Loucy (cell line): ENCODE results near the gene IL23R.
"Not testable (repeated sequence)": the region's sequence is repeated elsewhere in the genome, so short reads cannot be mapped to it uniquely, and the experiment has no call there.

Source experiments
- H2AFZ ChIP-seq: fragments of 200-600 bp; sonication (generic); 2 replicates; pipeline ENCODE4 v1.6.0; 2016; ENCODE audit warnings: antibody characterized with exemption, mild to moderate bottlenecking, low read length, moderate library complexity
- H3F3A ChIP-seq: fragments of 200-600 bp; 2 replicates; pipeline ENCODE4 v1.6.0; 2016; ENCODE audit warnings: antibody characterized with exemption, low read depth, mild to moderate bottlenecking
- H3K27me3 ChIP-seq: fragments of 200-600 bp; sonication (generic); 2 replicates; pipeline ENCODE4 v1.6.1; 2014; ENCODE audit warnings: low read length, mild to moderate bottlenecking; ENCODE audit not compliant: insufficient read depth, poor library complexity, severe bottlenecking
- H3K36me3 ChIP-seq: fragments of 200-600 bp; sonication (generic); 2 replicates; pipeline ENCODE4 v1.6.1; 2016; ENCODE audit warnings: low read length; ENCODE audit not compliant: insufficient read depth
- H3K4me1 ChIP-seq: fragments of 200-600 bp; sonication (generic); 2 replicates; pipeline ENCODE4 v1.5.1; 2014; ENCODE audit warnings: low read length, mild to moderate bottlenecking; ENCODE audit not compliant: insufficient read depth, poor library complexity, severe bottlenecking
- H3K4me2 ChIP-seq: fragments of 200-600 bp; sonication (generic); 2 replicates; pipeline ENCODE4 v1.6.0; 2014; ENCODE audit warnings: antibody characterized with exemption, low read length, low read depth, mild to moderate bottlenecking; ENCODE audit not compliant: poor library complexity, severe bottlenecking
- H3K4me3 ChIP-seq: fragments of 200-600 bp; sonication (generic); 2 replicates; pipeline ENCODE4 v1.5.1; 2014; ENCODE audit warnings: low read length, mild to moderate bottlenecking, mixed read lengths; ENCODE audit not compliant: poor library complexity, severe bottlenecking
- H3K79me2 ChIP-seq: fragments of 200-600 bp; sonication (generic); 2 replicates; pipeline ENCODE4 v1.6.1; 2014; ENCODE audit warnings: low read length; ENCODE audit not compliant: insufficient read depth
- H3K9ac ChIP-seq: fragments of 200-600 bp; sonication (generic); 2 replicates; pipeline ENCODE4 v1.6.0; 2014; ENCODE audit warnings: mild to moderate bottlenecking, low read depth, low read length, moderate library complexity; ENCODE audit not compliant: poor library complexity, severe bottlenecking
- H3K9me2 ChIP-seq: fragments of 200-600 bp; sonication (generic); replicated peaks from 2 replicates; pipeline ENCODE4 v1.6.1; 2016; ENCODE audit warnings: low read depth, low read length, mixed read lengths
- H3K9me3 ChIP-seq: fragments of 200-600 bp; sonication (generic); 2 replicates; pipeline ENCODE4 v1.6.1; 2014; ENCODE audit warnings: mild to moderate bottlenecking, antibody characterized with exemption, low read length, low read depth; ENCODE audit not compliant: insufficient read depth
- H4K20me1 ChIP-seq: fragments of 200-600 bp; sonication (generic); 2 replicates; pipeline ENCODE4 v1.6.0; 2014; ENCODE audit warnings: antibody characterized with exemption, low read length, mild to moderate bottlenecking; ENCODE audit not compliant: insufficient read depth, poor library complexity, severe bottlenecking
- EZH2phosphoT487 ChIP-seq: fragments of 200-600 bp; IDR thresholded peaks from 2 replicates; pipeline ENCODE4 v1.6.1; 2018; ENCODE audit warnings: antibody characterized with exemption, mild to moderate bottlenecking, moderate library complexity, borderline replicate concordance
- TF ChIP-seq, protein P1 (sequence below): fragments of 200-600 bp; sonication (generic); conservative IDR thresholded peaks from 2 replicates; pipeline ENCODE4 v1.5.1; 2014; ENCODE audit warnings: mild to moderate bottlenecking, antibody characterized with exemption, low read length

Gene IL23R

DNA sequence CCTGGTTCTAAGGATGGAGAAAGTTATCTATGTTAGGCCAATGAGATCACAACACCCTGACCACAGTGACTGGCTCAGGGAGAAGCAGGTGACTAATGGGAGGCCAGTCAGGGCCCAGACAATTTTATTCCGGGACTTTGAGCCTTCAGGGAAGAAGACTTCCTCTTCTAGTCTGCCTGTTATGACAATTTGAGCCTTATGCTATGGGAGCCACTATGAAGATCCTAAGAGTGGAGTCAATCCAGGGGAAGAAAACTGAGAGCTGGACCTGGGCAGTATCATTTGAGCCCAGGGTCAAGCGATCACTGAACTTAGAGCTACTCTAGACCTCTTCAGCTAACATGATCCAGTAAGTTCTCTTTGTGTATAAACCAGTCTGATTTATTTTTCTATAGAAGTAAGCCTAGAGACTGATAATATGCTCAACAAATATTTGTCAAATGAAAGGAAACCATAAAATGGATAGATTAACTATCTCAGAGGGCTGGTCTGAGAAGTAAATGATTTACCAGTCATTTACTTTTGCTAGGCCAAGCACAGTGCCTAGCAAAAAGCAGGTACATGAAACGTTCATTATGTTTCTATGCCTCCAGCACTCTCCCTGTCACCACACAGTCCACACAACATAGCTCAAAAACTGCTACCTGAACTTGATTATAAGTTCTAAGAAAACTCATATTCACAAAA, 27.3 kb upstream of the IL23R start:
- Histone ChIP-seq H3K9me2 (no peaks in the 10 kb centered on the region), H2AFZ (no peak overlapping the region), H3K27me3 (no peaks in the 10 kb centered on the region), H3K4me1 (no peaks in the 10 kb centered on the region), H3K9ac (no peak overlapping the region), H3K36me3 (no peaks in the 10 kb centered on the region), H4K20me1 (no peaks in the 10 kb centered on the region), H3F3A (no peaks in the 10 kb centered on the region), H3K9me3 (no peaks in the 10 kb centered on the region), H3K4me3 (no peak overlapping the region), H3K4me2 (no peak overlapping the region), H3K79me2 (no peaks in the 10 kb centered on the region)
- TF ChIP-seq, protein P1, sequence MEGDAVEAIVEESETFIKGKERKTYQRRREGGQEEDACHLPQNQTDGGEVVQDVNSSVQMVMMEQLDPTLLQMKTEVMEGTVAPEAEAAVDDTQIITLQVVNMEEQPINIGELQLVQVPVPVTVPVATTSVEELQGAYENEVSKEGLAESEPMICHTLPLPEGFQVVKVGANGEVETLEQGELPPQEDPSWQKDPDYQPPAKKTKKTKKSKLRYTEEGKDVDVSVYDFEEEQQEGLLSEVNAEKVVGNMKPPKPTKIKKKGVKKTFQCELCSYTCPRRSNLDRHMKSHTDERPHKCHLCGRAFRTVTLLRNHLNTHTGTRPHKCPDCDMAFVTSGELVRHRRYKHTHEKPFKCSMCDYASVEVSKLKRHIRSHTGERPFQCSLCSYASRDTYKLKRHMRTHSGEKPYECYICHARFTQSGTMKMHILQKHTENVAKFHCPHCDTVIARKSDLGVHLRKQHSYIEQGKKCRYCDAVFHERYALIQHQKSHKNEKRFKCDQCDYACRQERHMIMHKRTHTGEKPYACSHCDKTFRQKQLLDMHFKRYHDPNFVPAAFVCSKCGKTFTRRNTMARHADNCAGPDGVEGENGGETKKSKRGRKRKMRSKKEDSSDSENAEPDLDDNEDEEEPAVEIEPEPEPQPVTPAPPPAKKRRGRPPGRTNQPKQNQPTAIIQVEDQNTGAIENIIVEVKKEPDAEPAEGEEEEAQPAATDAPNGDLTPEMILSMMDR: no peak
- TF ChIP-seq EZH2phosphoT487: no peak

DNA sequence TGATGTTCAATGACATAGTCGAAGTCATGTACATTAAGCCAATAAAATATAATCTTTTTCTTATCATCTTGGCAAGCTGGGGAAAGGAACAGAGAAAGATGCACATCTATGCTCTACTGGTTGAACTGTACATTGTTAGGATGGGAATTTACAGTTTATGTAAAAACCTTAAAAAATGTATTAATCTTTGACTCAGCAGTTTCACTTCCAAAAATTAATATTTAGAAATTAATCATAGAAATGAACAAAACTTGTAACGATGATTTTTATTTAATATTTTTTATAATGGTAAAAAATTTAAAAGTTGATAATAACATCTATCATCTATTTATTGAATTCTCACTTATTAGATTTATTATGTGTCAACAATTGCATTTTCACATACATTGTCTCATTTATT, 25.8 kb upstream of the IL23R start:
- H4K20me1 ChIP-seq: no peaks in the 10 kb centered on the region
- H3K4me3 ChIP-seq: no peak overlapping the region
- H3K9me3 ChIP-seq: no peaks in the 10 kb centered on the region

DNA sequence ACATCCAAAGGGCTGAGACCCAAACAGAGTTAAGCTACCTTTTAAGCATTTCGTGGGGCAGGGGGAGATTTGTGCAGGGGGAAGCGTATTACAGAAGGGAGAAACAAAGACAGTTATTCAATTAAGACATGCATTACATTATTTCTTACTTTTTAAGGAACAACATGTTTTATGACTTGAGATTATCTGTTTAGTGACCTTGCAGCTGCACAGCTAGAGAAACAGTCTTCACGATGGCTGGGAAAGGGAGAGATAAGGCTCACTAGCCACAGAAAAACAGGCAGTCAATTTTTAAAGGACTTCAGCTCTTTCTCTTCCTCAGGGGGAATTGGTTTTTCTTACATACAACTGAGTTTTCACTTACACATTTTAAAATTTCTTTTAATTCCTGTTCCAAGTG, 24.4 kb upstream of the IL23R start:
- not testable (repeated sequence) for H3K4me3 ChIP-seq, H3K36me3 ChIP-seq, H3K4me2 ChIP-seq, H3K4me1 ChIP-seq, H3K9me2 ChIP-seq, H4K20me1 ChIP-seq, H3K9me3 ChIP-seq, H3F3A ChIP-seq, H2AFZ ChIP-seq, H3K27me3 ChIP-seq, H3K79me2 ChIP-seq, H3K9ac ChIP-seq

More for the DNA sequence above, 25.8 kb upstream of the IL23R start:
- Histone ChIP-seq H3F3A (no peaks in the 10 kb centered on the region), H3K9me2 (no peaks in the 10 kb centered on the region), H3K79me2 (no peaks in the 10 kb centered on the region), H3K9ac (no peak overlapping the region), H3K4me1 (no peaks in the 10 kb centered on the region), H3K36me3 (no peaks in the 10 kb centered on the region), H3K27me3 (no peaks in the 10 kb centered on the region), H3K4me2 (no peak overlapping the region), H2AFZ (no peak overlapping the region)
- TF ChIP-seq EZH2phosphoT487: no peak
- TF ChIP-seq, protein P1: no peak

DNA sequence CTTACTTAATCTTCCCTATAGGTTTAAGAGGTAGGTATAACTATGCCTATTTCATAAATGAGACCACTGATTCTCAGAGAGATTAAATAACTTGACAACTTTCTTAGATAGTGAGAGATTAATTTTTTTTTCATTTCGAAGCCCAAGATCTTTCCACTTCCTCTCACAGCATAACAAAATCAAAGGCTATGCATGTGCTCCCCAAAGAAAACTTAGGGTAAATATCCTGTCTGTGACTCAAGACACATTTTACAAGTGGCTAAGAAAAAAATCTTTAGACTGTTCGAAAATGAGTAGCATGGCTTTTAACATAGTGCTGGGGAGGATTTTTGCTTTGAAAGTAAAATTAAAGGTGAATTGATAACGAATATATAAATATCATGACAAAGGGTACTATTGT, 23.3 kb upstream of the IL23R start:
- TF ChIP-seq, protein P1: no peak
- TF ChIP-seq EZH2phosphoT487: no peak
- Histone ChIP-seq H3K9me2 (no peaks in the 10 kb centered on the region), H3K4me3 (no peak overlapping the region), H3K4me2 (no peak overlapping the region), H2AFZ (peak overlapping the region; percentile 5; the same call in 1 of the 2 replicates), H3F3A (no peaks in the 10 kb centered on the region), H3K36me3 (no peaks in the 10 kb centered on the region), H3K4me1 (no peaks in the 10 kb centered on the region), H3K79me2 (no peaks in the 10 kb centered on the region), H4K20me1 (no peaks in the 10 kb centered on the region), H3K27me3 (no peaks in the 10 kb centered on the region), H3K9me3 (no peaks in the 10 kb centered on the region), H3K9ac (no peak overlapping the region)
